ENCODE results near the gene RPRM.
"Not testable (repeated sequence)": the region's sequence is repeated elsewhere in the genome, so short reads cannot be mapped to it uniquely, and the experiment has no call there.

Gene RPRM

DNA sequence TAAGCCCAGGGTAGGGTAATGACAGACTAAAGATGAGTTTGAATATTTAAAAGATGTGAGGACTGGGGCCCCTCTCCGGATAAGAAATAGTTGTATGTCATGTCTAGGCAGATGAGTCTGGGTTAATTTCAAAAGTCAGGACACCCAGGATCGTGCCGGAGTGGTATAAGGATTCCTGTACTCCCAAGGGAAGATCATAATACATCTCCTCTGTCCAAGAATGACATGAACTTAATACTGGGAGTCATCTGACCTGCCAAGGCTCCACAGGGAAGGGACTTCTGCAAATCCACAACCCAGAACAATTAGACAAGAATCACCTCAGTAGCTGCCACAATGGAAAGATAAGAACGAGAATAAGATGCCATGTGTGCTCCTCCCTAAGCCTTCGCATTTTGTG, 17.1 kb downstream of the RPRM start:
- DNase-seq = no peak

DNA sequence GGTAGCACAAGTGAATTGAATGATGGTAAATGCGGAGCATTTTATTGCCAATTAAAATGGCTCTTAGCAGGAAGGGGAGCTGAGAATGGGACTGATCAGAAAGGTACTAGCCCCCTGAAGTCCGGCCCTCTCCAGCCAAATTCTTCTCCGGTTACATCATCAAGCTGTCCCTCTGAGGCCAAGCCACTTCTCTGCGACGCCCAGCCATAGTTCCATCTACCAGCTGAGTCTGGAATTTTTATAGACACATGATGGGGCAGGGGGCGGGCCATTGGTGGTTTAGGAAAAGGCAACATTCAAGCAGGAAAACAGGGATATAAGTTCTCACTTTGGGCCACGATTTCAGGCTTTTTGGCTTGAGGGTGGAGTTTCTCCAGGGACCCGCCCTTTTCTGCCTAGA, 22.7 kb downstream of the RPRM start:
- DNase-seq = no peak

DNA sequence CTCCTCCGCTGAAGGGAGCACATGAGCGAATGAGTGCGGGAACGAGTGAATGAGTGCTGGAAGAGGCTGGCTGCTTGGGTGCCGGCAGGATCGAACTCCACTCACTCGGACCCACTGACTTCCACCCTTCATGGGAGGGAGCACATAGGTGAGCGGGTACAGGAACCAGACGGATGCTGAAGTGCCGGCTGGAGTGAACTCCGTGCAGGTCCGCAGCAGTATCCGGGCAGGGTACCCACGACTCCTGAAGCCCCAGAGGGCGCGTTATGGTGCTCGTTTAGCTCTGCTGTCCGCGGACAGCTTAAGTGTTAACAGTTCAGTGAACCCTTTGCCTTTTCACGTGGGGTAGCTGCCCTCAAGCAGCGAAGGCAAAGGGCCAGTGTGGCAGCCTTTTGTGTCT, 23.2 kb downstream of the RPRM start:
- DNase-seq = no peak

DNA sequence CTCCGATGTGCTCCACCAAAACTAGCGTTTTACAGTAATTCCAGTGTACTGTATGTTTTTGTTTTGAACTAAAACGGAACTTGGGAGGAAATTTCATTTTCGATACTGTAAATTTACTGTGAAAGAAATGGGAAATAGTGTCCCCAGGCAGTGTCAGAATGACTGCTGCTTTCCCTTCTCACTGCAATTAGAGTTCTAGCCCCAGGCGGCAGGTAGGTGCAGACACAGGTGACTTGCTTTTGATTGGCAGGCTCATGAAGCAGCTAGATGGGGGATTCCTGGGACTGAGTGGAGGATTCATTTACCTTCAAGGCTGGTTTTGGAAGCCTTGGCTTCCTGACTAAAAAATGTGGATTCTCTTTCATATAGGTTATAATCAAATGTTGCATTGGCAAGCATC, 27.0 kb downstream of the RPRM start:
- no peak for DNase-seq

DNA sequence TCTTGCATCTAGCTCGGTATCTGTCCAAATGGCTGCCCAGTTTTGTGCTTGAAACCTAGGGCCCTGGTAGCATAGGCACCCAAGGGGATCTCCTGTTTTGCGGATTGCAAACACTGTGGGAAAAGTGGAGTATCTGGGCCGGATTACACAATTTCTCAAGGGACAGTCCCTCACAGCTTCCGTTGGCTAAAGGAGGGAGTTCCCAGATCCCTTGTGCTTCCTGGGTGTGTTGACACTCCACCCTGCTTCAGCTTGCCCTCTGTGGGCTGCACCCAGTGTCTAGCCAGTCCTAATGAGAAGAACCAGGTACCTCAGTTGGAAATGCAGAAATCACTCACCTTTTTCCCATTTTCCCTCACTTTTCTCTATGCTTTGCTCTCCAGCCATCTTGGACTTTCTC, 35.5 kb downstream of the RPRM start:
- no peak for DNase-seq

DNA sequence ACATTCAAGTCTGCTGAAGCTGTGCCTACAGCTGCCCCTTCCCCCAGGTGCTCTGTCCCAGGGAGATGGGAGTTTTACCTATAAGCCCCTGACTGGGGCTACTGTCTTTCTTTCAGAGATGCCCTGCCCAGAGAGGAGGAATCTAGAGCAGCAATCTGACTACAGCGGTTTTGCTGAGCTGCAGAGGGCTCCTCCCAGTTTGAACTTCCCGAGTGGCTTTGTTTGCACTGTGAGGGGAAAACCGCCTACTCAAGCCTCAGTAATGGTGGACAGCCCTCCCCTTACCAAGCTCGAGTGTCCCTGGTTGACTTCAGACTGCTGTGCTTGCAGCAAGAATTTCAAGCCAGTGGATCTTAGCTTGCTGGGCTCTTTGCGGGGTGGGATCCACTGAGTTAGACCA, 35.9 kb downstream of the RPRM start:
- not testable (repeated sequence) for DNase-seq

DNA sequence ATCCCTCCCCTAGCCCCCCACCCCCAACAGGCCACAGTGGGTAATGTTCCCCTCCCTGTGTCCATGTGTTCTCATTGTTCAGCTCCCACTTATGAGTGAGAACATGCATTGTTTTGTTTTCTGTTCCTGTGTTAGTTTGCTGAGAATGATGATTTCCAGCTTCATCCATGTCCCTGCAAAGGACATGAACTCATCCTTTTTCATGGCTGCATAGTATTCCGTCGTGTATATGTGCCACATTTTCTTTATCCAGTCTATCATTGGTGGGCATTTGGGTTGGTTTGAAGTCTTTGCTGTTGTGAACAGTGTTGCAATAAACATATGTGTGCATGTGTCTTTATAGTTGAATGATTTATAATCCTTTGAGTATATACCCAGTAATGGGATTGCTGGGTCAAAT, 38.5 kb downstream of the RPRM start:
- DNase-seq = not testable (repeated sequence)

DNA sequence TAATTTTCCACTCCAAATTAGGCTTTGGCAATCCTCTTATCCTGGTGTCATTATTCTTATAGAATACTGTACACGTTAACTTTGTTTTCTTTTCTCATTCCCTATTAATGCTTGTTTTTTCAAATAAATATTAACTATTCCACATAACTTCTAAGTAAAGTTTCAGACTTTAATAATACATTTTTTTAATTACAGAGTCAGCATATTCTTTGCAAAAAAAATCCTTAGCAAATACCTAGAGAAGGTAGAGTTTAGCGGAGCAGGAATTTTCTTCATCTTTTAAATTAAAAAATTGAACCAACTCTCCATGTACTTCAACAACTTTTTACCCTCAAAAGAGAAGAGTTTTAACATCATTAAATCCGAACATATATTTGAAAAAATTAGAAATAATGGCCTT, 45.2 kb downstream of the RPRM start:
- no peak for DNase-seq

DNA sequence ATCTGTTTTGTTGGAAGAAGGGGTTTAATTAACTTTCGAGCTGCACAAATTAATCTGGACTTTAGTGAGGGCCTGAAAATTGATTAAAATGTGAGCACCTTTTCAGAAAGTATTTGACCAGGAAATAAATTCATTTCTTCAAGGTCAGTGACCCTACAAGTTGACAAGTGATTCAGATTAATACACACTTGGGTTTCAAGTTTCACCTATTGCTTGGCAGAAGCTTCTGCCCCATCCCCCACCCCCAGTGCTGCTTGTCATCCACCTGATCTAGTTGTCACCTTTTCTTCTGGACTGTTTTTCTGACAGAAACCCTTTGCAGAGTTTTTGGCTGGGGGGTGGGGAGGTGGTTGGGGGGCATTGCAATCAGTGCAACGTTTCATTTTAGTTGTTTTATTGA, 46.2 kb downstream of the RPRM start:
- no peak for DNase-seq

DNA sequence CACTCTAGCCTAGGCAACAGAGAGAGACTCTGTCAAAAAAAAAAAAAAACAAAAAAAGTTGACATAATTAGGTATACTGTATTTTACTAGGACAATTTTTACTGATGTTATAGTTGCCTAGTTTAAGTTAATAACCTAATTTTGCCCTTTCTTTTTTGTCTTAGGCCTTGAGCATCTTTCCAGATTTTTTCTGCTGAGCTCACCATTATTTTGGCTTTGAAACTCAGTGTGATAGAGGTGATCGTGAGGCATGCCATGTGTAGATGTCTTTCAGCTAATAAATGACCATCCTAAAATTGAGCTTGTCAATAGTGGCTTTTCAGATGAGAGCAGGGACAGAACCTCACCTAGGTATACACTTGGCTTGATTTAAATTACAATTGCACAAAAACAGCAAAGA, 47.4 kb downstream of the RPRM start:
- no peak for DNase-seq
